ENCODE measurements around the gene BNC2. TPM values are rescaled to one million over a fixed set of nuclear protein-coding genes. Genes with fewer than 3 reads are reported as not detected.

Gene BNC2
- total RNA-seq, 4 donors from 2014 or later = 20.5 to 55.4 (median 26.2) TPM

DNA sequence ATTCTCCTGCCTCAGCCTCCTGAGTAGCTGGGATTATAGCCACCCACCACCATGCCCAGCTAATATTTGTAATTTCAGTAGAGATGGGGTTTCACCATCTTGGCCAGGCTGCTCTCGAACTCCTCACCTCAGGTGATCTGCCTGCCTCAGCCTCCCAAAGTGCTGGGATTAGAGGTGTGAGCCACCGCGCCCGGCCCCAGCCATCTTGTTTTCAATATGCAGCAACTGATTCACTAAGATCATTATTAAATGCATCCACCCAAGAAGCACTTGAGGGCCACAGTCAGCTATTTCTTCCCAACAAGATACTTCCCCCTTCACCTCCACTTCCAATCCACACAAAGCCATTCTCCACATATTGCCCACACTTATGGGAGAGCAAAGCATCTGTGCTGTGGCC is 115.8 kb downstream of the BNC2 start:
- in situ Hi-C loops (cut with MboI; ENCODE audit: low pct_ligation_motif_present in 1 of 4, low pct_unique_long_range_greater_than_20kb in 1 of 4, low sequenced_read_pairs in 3 of 4) (no loop called here), intact Hi-C loops (cut with DNase I; ENCODE audit: low total_unique reads) (no loop called here)
- Histone ChIP-seq H3K4me3 (no peak overlapping the region), H3K36me3 (no peaks in the 10 kb centered on the region), H3K27ac (no peak overlapping the region), H3K9me3 (no peaks in the 10 kb centered on the region), H3K4me1 (peaks cover 0 to 5% (median 0%) of the 10 kb centered on the region in 4 donors), H3K27me3 (no peaks in the 10 kb centered on the region)
- DNase-seq = no peak
- TF ChIP-seq, protein P1, sequence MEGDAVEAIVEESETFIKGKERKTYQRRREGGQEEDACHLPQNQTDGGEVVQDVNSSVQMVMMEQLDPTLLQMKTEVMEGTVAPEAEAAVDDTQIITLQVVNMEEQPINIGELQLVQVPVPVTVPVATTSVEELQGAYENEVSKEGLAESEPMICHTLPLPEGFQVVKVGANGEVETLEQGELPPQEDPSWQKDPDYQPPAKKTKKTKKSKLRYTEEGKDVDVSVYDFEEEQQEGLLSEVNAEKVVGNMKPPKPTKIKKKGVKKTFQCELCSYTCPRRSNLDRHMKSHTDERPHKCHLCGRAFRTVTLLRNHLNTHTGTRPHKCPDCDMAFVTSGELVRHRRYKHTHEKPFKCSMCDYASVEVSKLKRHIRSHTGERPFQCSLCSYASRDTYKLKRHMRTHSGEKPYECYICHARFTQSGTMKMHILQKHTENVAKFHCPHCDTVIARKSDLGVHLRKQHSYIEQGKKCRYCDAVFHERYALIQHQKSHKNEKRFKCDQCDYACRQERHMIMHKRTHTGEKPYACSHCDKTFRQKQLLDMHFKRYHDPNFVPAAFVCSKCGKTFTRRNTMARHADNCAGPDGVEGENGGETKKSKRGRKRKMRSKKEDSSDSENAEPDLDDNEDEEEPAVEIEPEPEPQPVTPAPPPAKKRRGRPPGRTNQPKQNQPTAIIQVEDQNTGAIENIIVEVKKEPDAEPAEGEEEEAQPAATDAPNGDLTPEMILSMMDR (IDR thresholded peaks at IDR 0.05) = no peak
- TF ChIP-seq EP300 (IDR thresholded peaks at IDR 0.05; ENCODE audit: low read depth) (no peak), POLR2A (IDR thresholded peaks at IDR 0.05) (no peak), POLR2AphosphoS5 (IDR thresholded peaks at IDR 0.05) (no peak)
- 98% methylated on average over 4 of the region's 4 CpGs; no CpG with 5 or more reads in 1 of the 2 donors for WGBS, 2 donors (ENCODE audit: low coverage in 1 of 2)

DNA sequence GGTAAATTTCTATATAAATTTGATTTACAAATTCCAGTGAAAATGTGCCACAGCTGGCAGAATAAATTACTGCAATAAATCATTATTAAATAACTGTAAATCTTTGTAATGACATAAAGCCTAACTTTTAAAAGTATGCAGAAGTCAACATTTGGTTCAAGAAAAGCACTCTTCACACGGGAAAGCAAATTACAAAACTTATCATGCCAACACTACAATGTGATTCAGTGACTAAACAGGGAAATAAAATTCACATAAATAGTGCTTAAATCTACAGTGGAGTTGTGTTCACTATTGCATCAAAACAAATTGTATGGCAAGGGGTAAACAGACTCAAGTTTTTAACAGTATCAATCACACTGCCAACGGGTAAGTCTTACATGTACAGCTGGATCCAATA is 117.2 kb downstream of the BNC2 start:
- no peaks in the 10 kb centered on the region for H3K9me3 ChIP-seq
- H3K27me3 ChIP-seq = no peaks in the 10 kb centered on the region
- DNase-seq = no peak
- WGBS, 2 donors (ENCODE audit: low coverage in 1 of 2) = 38 to 52% methylated on average over 1 to 2 of the region's 2 CpGs
- no peak overlapping the region for H3K4me3 ChIP-seq
- in situ Hi-C loops (cut with MboI; ENCODE audit: low pct_ligation_motif_present in 1 of 4, low pct_unique_long_range_greater_than_20kb in 1 of 4, low sequenced_read_pairs in 3 of 4) = no loop called here
- no peak overlapping the region for H3K27ac ChIP-seq
- H3K36me3 ChIP-seq = no peaks in the 10 kb centered on the region
- TF ChIP-seq, protein P1 (IDR thresholded peaks at IDR 0.05) = no peak
- TF ChIP-seq EP300 (IDR thresholded peaks at IDR 0.05; ENCODE audit: low read depth) (no peak), POLR2AphosphoS5 (IDR thresholded peaks at IDR 0.05) (no peak), POLR2A (IDR thresholded peaks at IDR 0.05) (no peak)
- intact Hi-C loops (cut with DNase I; ENCODE audit: low total_unique reads) = no loop called here
- H3K4me1 ChIP-seq = peaks cover 0 to 5% (median 0%) of the 10 kb centered on the region in 4 donors

DNA sequence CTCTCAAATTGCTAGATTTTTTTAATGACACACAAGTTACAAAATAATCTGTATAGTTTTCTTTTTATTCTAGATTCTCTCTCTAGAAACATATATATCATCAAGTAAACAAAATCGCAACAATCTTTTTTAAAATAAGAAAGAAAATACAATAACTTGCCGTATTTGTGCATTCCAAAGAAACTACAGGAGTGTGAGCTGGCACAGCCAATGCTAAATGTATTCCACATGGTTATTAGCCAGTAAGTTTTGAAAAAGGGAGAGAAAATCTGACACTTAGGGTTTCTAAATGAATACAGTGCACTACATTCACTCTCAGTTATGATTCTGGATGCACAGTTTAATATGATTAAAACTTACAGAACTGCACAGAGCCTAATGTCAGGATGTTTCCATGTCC is 117.9 kb downstream of the BNC2 start:
- no peak for DNase-seq
- intact Hi-C loops (cut with DNase I; ENCODE audit: low total_unique reads) = no loop called here
- H3K4me1 ChIP-seq = peaks cover 0 to 5% (median 0%) of the 10 kb centered on the region in 4 donors

DNA sequence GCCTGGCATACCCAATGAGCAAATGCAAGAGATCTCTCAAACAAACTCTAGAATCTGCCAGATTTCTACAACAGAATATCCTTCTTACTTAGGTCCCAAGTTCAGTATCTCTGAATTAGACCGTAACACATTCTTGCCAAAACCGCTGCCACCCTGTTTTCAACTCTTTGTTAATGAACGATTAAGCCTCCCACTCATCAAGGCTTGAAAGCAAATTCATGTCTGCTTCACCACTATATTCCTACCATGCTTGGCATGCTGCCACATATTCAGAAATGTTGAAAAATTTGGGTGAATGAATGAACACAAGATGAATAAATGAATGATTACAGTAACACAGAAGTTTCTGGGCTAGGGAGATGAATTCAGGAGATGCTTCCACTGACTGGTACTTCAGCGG is 119.9 kb downstream of the BNC2 start:
- in situ Hi-C loops (cut with MboI; ENCODE audit: low pct_ligation_motif_present in 1 of 4, low pct_unique_long_range_greater_than_20kb in 1 of 4, low sequenced_read_pairs in 3 of 4) (no loop called here), intact Hi-C loops (cut with DNase I; ENCODE audit: low total_unique reads) (no loop called here)
- no peaks in the 10 kb centered on the region for H3K9me3 ChIP-seq
- peaks cover 0 to 6% (median 0%) of the 10 kb centered on the region in 4 donors for H3K4me1 ChIP-seq
- H3K27ac ChIP-seq = no peak overlapping the region
- no peak for TF ChIP-seq POLR2AphosphoS5 (IDR thresholded peaks at IDR 0.05)
- TF ChIP-seq POLR2A (IDR thresholded peaks at IDR 0.05) = no peak
- TF ChIP-seq, protein P1 (IDR thresholded peaks at IDR 0.05) = no peak
- TF ChIP-seq EP300 (IDR thresholded peaks at IDR 0.05; ENCODE audit: low read depth) = no peak
- 89 to 92% methylated on average over 4 of the region's 4 CpGs for WGBS, 2 donors (ENCODE audit: low coverage in 1 of 2)
- H3K4me3 ChIP-seq = no peak overlapping the region
- no peak for DNase-seq
- no peaks in the 10 kb centered on the region for H3K36me3 ChIP-seq
- H3K27me3 ChIP-seq = no peaks in the 10 kb centered on the region

More for the DNA sequence above, 117.9 kb downstream of the BNC2 start:
- Histone ChIP-seq H3K27ac (no peak overlapping the region), H3K4me3 (no peak overlapping the region), H3K9me3 (no peaks in the 10 kb centered on the region), H3K36me3 (no peaks in the 10 kb centered on the region), H3K27me3 (no peaks in the 10 kb centered on the region)
- TF ChIP-seq POLR2AphosphoS5 (IDR thresholded peaks at IDR 0.05) (no peak), EP300 (IDR thresholded peaks at IDR 0.05; ENCODE audit: low read depth) (no peak), POLR2A (IDR thresholded peaks at IDR 0.05) (no peak)
- TF ChIP-seq, protein P1 (IDR thresholded peaks at IDR 0.05) = no peak
- 76 to 81% methylated on average over 2 of the region's 2 CpGs for WGBS, 2 donors (ENCODE audit: low coverage in 1 of 2)
- in situ Hi-C loops (cut with MboI; ENCODE audit: low pct_ligation_motif_present in 1 of 4, low pct_unique_long_range_greater_than_20kb in 1 of 4, low sequenced_read_pairs in 3 of 4) = no loop called here
